H1 (cell line): Measurements from ENCODE around the gene YWHAE. TPM values are rescaled to one million over a fixed set of nuclear protein-coding genes. Genes with fewer than 3 reads are reported as not detected.

Experiments
- HDAC6 ChIP-seq: IDR thresholded peaks from one replicate; pipeline ENCODE4 v1.7.1; 2012; ENCODE audit warnings: low read depth, mild to moderate bottlenecking, inconsistent platforms, low read length, moderate library complexity
- KDM5A ChIP-seq: fragments of 200-600 bp; IDR thresholded peaks from 2 replicates; pipeline ENCODE4 v1.7.1; 2012; ENCODE audit warnings: mild to moderate bottlenecking, low read length, inconsistent platforms, mixed read lengths
- MAFK ChIP-seq: IDR thresholded peaks from 2 replicates; pipeline ENCODE4 v1.6.1; 2012; ENCODE audit warnings: low read depth, mild to moderate bottlenecking, improper control_type of control experiment, low read length
- SIX5 ChIP-seq: IDR thresholded peaks from 2 replicates; pipeline ENCODE4 v1.6.1; 2011; ENCODE audit warnings: mild to moderate bottlenecking, low read depth, low read length
- polyA plus RNA-seq, 7 experiments: library from polyadenylated mRNA; depleted of rRNA in 3 of 7; stranded (reverse) in 5 of 7; unstranded in 2 of 7; fragments of >200 nt in 5 of 7; fragments of 200-250 nt in 2 of 7; gene quantifications; 1 replicate in 5 of 7; 2 replicates in 1 of 7; 4 replicates in 1 of 7; pipeline versions ENCODE4 v1.2.1 to v1.2.3, GENCODE V29; 2011 to 2013; ENCODE audit warnings: missing spikeins in 2 of 7, mixed read lengths in 2 of 7
- total RNA-seq: library from RNA; stranded (reverse); fragmentation: NEBNext Ultra II Directional; extraction: Animal tissue kit (Norgen Biotek cat#: 25700); gene quantifications from 2 replicates; pipeline ENCODE4 v1.2.1, GENCODE V29; 2021

Gene YWHAE
- total and polyA plus RNA-seq, 2 of the 8 experiments (the other 6 are each of a cell fraction or from before 2014, with no cell fraction given) = 559 to 1,186 TPM

GRCh38 chr17:1386265-1386664, 13.8 kb downstream of the YWHAE start (continued):
- TF ChIP-seq HDAC6 (no peak), SIX5 (no peak), MAFK (no peak), KDM5A (no peak)
